ENCODE results near the gene TMEM50A. TPM values are rescaled to one million over a fixed set of nuclear protein-coding genes. Genes with fewer than 3 reads are reported as not detected.
"Not testable (repeated sequence)": the region's sequence is repeated elsewhere in the genome, so short reads cannot be mapped to it uniquely, and the experiment has no call there.

TMEM50A gene
- total RNA-seq, 1 donor from 2014 or later, result 66.2 TPM

GRCh38 chr1:25389721-25390120 lies 51.6 kb downstream of the TMEM50A start:
- ATAC-seq, result not testable (repeated sequence)

GRCh38 chr1:25392841-25393240 lies 54.7 kb downstream of the TMEM50A start:
- ATAC-seq, result no peak

GRCh38 chr1:25397549-25397948 lies 59.4 kb downstream of the TMEM50A start:
- ATAC-seq, result not testable (repeated sequence)

- not testable (repeated sequence) for ATAC-seq
These were observed 59.9 kb downstream of the TMEM50A start for GRCh38 chr1:25398079-25398478.

- peak; percentile 76 for ATAC-seq
These were observed 65.0 kb downstream of the TMEM50A start for GRCh38 chr1:25402947-25403803.

GRCh38 chr1:25405731-25406305 lies 67.7 kb downstream of the TMEM50A start:
- ATAC-seq, result peak; percentile 33

- not testable (repeated sequence) for ATAC-seq
These were observed 71.7 kb downstream of the TMEM50A start for GRCh38 chr1:25409641-25410427.

Other genes starting within 250 kb of the TMEM50A start
- 20.7 TPM for gene SYF2, start 105.8 kb upstream of the TMEM50A start, total RNA-seq
- 38.1 TPM for gene RSRP1, start 90.9 kb upstream of the TMEM50A start, total RNA-seq
- gene RHD, start 65.8 kb upstream of the TMEM50A start, total RNA-seq, result not detected
- 0.76 TPM for gene RHCE, start 82.5 kb downstream of the TMEM50A start, total RNA-seq
- 15.2 TPM for gene MACO1, start 92.6 kb downstream of the TMEM50A start, total RNA-seq
- 18.8 TPM for gene LDLRAP1, start 205.3 kb downstream of the TMEM50A start, total RNA-seq